Renal cortical epithelial cell (primary cell): ENCODE data around the gene DENND4B. TPM values are rescaled to one million over a fixed set of nuclear protein-coding genes. Genes with fewer than 3 reads are reported as not detected.
"Not testable (repeated sequence)": the region's sequence is repeated elsewhere in the genome, so short reads cannot be mapped to it uniquely, and the experiment has no call there.

Experiments used
- DNase-seq: peaks from one replicate; pipeline ENCODE4 v3.0.0-alpha.2; 2011; ENCODE audit warnings: low read depth
- total RNA-seq: library from RNA; depleted of rRNA; stranded (reverse); fragments of >200 nt; gene quantifications from 2 replicates; pipeline ENCODE4 v1.2.3, GENCODE V29; 2014

Gene DENND4B
- total RNA-seq, 1 donor from 2014 or later, result 21.5 TPM

DNA sequence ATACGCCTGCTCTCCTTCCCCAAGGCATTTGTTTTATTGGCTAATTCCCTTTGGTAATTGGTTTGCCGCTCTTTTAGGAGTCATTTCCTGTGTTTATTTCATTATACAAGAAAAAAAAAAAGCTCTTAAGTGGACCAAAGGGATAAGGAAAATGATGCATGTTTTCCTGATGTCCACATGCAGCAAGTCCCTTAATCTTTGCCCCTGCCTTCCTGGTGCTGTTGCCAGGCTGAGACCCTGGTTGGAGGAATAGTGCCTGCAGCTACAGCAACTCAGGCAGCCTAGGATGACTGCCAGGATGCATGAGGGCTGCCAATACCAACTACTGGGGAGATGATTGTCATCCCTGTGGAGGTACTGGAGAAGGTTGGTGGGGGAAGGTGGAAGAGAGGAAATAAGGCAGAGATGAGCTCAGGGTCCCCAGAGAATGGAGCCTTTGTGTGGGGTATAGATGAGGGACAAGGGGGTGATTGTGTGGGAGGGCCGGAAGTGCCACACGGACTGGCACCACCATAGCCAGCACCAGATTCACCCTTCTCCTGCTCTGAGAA, 17.7 kb downstream of the DENND4B start:
- DNase-seq, result no peak

DNA sequence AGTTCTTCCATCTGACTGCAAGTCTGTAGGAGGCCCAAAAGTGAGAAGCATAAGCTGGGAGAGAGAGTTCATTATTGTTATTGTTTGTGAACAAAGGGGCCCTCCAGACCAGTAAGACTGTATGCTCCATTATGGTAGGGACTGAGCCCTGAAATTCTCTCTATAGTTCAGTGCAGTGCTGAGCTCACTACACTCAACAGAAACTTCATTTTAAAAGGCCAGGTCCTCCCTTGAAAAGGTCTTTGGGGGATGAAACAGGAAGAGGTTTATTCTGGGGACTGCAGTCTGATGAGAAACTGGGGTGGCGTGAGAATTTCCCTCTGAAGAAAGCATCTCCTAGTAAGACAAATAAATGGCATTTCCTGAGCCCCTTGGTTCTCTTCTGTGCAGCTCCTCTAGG, 18.3 kb downstream of the DENND4B start:
- no peak for DNase-seq

DNA sequence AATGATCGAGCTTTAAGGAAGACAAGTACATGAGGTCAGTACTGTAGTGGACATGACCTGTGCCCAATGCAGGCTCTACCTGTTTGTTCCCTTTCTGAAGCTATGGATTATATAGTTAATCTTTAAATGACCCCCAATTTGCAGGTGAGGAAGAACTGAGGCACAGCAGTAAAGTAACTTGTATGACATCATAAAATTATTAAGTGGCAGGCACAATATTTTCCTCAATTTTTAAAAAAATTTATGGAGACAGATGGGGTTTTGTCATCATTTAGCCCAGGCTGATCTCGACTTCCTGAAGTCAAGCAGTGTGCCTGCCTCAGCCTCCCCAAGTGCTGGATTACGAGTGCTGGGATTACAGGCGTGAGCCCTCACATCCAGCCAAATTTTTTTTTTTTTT, 20.1 kb downstream of the DENND4B start:
- no peak for DNase-seq

DNA sequence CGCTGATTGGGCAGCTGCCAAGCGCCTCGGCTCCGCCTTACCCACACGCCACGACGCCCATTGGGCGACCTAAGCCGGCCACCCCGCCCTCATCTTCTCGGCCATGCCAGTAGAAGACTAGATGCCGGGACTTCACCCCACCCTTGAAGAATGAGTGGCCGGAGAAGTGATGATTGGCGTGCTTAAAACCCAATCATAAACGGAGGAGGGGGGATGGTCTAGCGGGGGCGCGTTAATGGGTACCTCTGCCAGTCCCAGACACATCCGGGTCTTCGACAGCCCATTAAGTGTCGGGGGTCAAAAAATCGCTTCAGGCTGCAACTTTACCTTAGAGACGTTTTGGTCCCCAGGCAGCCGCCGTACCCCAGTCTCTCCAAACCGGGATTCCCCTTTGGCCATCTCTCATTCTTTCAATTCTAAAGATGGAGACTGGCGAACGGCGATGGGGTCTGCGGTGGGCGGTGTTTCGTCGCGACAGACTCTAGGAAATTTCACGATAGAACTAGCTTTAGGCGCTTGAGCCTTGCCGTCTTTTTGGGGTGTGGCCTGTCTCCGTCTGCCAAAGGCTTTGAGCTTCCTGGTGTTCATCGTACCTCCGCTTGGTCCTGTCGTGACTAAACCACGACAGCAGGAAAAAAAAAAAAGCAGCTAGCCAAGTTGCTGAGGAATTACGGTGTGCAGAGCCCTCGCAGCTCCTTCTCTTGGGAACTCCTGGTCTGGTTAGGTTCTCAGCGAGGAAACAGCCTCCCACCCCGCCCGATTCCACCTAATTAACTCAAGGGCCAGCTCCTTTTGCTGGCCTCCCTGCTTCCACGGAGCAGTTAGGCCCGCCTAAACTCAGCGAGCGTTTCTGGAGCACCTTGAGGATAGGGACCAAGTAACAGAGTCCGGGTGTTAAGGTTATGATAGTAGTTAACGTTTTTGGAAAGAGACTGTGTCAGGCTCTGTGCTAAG, 23.3 kb downstream of the DENND4B start, which contains the start of gene GATAD2B:
TSS of gene GATAD2B (minus strand) at position 1 of the 954 bp plus-strand sequence. CDS start 94,625 bp downstream, outside the sequence.
- DNase-seq, result peak; percentile 99

DNA sequence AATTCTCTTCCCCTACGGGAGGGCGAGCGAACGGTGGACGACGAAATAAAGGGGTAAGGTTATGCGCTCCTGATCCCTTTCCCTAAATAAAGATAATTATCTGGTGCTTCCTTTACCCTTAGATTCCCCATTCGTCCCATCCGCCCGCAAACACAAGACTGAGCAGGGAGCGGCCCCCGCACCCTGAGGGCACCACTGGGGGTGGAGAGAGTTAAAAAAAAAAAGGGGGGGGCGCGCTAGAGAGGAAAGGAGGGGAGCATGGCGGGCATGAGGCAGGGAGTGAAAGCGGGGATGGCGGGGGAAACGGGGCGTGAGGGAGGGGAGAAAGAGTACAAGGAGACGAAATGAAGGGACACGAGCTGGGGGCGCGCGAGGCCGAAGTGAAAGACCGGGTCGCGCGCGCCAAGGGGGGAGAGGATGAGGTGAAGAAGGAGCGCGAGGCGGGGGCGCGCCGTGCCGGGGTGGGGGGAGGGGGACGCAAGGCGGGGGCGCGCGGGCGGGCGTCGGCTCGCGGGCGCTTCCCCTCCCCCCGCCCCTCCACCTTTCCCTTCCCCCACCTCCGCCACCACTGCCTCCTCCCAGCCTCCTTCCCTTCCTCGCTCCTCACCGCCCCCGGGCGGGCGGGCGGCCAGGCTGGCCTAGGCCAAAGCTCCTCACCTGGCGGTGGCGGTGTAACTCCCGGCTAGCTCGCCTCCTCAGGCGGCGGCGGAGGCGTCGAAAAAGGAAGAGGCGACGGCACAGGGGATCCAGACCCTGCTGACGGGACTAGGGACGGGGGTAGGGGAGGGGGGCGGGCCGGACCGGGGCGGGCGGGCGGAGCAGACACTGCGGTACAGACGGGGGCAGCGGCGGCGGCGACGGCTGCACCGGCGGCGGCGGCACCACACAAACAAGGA, 24.2 kb downstream of the DENND4B start:
- no peak for DNase-seq

DNA sequence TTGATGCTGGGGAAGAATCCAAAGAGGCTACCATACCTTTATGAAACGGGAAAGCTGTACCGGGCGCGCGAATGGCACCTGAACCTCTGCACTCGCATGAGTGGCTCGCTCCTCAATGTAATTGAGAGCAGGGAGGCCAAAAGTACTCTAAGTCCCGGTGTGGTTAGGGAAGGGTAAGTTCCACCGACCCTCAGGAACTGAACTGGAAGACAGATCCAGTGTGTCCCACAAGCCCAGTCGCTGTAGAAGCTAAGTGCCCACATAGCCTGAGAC, 24.8 kb downstream of the DENND4B start:
- DNase-seq, result no peak

DNA sequence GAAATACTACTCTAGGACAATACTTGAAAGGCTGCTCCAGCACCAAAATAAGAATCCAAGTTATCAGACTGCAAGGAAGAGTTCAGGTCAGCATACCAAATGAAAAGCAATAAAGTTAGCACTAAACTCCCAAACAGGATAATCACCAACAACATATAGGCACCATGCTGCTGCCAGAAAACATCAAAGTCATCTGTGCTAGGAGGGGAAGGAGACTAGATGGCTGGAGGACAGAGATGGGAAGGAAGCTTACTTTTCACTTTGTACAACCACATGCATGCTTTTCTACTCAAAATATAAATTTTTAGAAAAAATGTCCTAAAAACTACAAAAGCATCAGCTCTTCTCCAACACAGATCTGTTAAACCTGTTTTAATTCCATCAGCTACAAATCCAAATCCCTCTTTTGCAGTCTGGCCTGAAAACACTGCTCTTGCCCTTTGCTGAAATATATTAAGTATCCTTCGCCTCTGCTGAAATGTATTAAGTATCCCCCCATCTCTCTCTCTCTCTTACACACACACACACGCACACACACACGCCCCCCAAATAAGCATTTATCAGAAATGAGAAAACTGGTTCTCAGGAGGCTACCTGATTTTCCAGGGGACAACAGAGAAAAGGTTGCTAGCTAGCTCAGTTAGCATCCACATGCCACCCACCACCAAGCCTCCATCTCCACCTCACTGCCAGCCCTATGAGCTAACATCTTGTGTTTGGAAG, 25.3 kb downstream of the DENND4B start:
- no peak for DNase-seq

DNA sequence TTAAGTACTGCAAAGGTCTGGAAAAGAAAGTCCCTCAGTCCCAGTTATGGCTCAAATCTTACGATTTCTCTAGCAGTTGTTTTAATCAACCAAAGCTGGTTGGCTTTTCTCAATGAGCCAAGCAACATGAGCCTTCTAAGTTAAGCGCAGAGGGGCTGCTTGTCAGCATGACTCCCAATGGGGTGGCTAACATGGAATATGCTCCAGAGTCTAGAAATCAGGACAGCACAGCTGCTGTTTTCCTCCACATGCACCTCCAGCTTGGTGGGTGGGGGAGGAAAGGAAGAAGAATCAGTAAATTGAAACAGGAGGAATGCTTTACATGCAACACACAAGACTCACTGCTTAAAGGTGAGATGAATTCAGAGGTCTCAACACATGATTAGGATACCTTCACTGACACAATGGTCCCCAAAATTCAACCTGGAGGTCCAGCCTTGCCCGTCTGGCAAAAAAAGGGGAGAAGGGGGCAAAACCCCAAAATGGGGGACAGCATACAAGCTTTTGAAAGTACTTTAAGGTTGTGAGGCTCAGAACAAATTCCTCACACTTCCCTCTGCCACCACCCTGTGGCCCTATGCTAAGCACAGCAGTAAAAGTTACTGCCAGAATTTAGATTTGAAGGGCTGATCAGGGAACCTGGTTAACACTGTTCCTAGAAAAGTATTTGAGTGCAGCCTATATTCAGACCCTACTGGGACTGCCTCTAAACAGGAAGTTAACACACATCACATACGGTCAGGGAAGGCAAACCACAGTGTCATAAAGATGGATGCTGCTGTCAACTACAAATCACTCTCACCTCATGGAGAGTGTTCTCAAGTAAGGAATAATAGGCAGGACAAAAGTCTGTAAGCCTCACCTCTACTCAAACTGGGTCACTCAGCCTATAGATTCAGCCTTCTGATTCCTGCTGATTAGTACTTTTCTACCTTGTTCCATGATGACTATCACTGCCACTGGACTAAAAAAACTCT, 26.4 kb downstream of the DENND4B start:
- peak; percentile 25 for DNase-seq

DNA sequence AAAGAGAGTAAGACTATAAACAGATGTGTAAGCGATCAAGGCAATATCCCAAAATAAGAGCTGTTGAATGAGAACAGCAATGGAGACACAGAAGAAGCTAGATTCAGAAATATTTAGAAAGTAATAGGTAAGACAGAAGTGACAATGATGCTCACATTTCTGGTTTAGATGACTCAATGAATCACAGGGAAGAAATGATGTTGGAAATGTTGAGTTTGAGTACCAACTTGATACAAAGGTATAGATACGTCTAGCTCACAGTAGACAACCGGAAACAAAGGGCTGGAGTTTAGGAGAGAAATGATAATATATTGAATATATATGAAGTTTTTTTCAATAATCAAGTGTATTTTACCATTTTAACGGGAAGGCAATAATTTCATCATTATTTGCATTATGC, 30.2 kb downstream of the DENND4B start:
- DNase-seq, result no peak

DNA sequence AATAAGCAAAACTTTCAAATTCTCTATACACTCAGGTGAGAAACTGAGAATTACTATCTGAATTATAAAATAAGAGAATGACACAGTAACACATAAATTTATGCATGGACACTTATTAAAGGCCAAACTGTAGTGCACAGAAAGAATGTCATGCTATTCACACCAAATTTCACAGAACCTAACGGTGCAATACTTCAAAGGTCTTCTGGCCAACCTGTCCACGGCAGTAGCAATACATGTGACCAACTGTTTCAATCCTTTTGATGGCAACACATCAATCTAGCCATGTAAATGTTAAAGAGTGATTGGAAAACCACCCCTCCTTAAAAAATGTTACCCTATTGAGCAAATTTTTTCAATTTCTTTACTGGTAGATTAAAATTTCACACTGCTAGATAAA, 34.2 kb downstream of the DENND4B start:
- no peak for DNase-seq

DNA sequence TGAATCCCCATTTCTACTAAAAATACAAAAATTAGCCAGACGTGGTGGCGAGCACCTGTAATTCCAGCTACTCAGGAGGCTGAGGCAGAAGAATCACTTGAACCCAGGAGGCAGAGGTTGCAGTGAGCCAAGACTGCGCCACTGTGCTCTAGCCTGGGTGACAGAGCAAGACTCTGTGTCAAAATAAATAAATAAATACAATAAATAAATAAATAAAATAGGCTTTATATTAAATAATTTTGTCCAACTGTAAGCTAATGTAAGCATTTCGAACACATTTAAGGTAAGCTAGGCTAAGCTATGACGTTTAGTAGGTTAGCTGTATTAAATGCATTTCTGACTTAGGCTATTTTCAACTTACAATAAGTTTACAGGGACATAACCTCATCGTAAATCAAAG, 36.0 kb downstream of the DENND4B start:
- not testable (repeated sequence) for DNase-seq

DNA sequence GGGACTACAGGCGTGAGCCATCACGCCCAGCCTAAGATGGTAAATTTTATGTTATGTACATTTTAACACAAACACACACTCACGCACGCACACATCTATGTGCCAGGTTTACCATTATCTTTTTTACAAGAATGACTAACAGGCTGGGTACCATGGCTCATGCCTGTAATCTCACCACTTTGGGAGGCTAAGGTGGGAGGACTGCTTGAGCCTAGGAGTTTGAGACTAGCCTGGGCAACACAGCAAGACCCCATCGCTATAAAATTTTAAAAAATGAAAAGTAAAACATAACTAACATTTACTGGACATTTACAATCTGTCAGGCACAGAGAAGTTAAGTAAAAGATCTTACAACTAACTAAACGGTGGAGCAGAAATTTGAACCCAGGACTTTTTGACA, 38.4 kb downstream of the DENND4B start:
- DNase-seq, result no peak

DNA sequence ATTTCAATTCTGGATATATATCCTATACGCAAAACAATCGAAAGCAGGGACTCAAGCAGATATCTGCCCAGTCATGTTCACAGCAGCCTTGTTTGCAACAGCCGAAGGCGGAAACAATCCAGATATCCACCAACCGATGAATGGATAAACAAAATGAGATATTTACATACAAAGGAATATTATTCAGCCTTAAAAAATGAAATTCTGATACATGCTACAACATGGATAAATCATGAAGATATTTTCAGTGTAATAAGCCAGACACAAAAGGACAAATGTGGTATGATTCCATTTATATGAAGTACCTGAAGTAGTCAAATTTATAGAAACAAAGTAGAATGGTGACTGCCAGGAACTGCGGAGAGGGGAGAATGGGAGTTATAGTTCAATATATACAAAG, 39.4 kb downstream of the DENND4B start:
- DNase-seq, result no peak

DNA sequence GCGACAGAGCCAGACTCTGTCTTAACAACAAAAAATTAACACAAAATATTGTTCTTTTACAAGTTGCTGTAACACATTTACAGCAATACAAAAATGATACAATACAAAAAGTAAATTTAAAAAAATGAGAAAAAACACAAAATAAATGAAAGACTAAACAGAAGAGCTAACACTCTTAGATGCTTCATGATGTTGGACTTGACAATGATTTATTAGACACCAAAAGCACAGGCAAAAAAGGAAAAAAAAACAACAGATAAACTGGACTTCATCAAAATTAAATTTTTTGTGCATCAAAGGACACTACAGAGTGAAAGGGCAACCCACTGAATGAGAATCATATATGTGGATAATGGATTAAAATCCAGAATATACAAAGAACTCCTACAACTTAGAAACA, 40.1 kb downstream of the DENND4B start:
- no peak for DNase-seq

DNA sequence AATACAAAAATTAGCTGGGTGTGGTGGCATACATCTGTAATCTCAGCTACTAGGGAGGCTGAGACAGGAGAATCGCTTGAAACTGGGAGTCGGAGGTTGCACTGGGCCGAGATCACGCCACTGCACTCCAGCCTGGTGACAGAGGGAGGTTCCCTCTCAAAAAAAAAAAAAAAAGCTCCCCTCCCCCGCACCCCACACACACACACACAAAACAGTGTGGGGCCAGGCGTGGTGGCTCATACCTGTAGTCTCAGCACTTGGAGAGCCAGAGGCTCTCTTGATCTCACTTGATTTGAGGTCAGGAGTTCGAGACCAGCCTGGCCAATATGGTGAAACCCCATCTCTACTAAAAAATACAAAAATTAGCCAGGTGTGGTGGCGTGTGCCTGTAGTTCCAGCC, 40.6 kb downstream of the DENND4B start:
- DNase-seq, result not testable (repeated sequence)

DNA sequence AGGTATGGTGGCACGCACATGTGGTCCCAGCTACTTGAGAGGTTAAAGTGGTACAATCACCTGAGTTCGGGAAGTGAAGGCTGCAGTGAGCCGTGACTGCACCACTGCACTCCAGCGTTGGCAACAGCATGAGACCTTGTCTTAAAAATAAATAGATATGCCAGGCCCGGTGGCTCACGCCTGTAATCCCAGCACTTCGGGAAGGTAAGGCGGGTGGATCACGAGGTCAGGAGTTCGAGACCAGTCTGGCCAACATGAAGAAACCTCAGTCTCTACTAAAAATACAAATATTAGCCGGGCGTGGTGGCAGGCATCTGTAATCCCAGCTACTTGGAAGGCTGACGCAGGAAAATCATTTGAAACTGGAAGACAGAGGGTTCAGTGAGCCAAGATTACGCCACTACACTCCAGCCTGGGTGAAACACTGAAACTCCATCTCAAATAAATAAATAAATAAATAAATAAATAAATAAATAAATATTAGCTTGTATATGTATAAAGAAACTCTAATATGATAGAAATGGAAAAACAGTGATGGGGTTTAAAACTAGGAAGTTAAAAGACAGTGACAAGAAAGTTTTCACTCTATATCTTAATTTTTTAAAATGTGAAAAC, 42.6 kb downstream of the DENND4B start:
- no peak for DNase-seq

DNA sequence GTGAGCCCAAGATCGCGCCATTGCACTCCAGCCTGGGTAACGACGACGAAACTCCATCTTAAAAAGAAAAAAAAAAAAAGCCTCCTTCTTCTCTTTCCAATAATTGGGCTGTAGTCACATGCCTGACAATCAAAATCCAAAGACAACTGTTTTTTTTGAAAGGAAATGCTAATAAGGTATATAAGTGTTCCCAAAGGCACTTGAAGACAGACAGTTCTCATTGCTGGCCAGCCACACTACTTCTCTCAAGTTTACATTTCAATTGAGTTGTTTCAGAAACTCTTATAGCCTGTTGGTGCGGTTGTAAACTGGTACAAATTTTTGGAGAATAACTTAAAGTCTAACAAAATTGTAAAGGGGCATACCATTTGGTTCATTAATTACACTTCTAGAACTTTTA, 47.0 kb downstream of the DENND4B start:
- DNase-seq, result no peak

DNA sequence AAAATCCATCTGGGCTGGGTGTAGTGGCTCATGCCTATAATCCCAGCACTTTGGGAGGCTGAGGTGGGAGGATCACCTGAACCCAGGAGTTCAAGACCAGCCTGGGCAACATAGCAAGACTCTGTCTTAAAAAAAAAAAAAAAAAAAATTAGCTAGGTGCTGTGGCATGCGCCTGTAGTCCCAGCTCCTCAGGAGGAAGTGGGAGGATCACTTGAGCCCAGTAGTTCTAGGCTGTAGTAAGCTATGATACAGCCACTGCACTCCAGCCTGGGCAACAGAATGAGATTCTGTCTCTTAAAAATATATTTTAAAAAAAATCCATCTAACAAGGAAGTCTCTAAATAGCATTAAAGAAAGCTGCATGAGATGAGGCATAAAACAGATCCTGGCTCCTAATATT, 50.7 kb downstream of the DENND4B start:
- not testable (repeated sequence) for DNase-seq

DNA sequence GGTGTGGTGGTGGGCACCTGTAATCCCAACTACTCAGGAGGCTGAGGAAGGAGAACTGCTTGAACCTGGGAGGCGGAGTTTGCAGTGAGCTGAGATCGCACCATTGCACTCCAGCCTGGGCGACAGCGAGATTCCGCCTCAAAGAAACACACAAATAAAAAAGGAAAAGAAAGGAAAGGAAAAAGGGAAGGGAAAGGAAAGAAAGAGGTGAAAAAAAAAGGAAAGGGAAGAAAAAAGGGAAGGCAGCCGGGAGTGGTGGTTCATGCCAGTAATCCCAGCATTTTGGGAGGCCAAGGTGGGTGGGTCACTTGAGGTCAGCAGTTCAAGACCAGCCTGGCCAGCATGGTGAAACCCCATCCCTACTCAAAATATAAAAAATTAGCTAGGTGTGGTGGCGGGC, 55.5 kb downstream of the DENND4B start:
- DNase-seq, result not testable (repeated sequence)

DNA sequence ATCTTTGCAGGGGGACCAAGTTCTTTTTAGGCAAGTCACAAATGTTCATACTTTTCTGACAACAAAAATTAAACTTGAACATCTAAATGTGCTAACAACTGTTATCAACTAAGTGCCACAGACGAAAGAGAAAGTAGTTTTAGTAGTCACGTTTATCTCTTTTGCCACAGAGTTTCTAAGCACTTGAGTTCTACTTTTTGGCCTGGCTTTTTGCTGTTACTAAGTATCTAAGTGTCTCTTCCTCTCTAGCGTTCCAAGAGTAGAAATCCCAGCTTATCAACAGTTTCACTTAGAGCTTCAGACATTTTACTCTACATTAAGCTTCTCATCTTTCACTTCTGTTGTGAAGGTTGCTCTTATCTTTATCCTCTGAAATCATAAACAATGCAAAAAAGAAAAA, 58.0 kb downstream of the DENND4B start:
- no peak for DNase-seq
